GM21515 (cell line): ENCODE measurements around the gene UGT1A1.
"Not testable (repeated sequence)": the region's sequence is repeated elsewhere in the genome, so short reads cannot be mapped to it uniquely, and the experiment has no call there.

Source experiments
- ATAC-seq: cut with Tn5 transposase; IDR thresholded peaks from one replicate; pipeline ENCODE4 v1.9.1; 2021; ENCODE audit not compliant: unreplicated experiment

The UGT1A1 gene

GRCh38 chr2:233760043-233760442 lies at the start of gene UGT1A1:
UGT1A1 (plus strand) TSS chr2:233760270; CDS start chr2:233760288, 18 bp downstream.
- no peak for ATAC-seq

- no peak for ATAC-seq
Observed at GRCh38 chr2:233711312-233712008, 48.6 kb upstream of the UGT1A1 start.

DNA sequence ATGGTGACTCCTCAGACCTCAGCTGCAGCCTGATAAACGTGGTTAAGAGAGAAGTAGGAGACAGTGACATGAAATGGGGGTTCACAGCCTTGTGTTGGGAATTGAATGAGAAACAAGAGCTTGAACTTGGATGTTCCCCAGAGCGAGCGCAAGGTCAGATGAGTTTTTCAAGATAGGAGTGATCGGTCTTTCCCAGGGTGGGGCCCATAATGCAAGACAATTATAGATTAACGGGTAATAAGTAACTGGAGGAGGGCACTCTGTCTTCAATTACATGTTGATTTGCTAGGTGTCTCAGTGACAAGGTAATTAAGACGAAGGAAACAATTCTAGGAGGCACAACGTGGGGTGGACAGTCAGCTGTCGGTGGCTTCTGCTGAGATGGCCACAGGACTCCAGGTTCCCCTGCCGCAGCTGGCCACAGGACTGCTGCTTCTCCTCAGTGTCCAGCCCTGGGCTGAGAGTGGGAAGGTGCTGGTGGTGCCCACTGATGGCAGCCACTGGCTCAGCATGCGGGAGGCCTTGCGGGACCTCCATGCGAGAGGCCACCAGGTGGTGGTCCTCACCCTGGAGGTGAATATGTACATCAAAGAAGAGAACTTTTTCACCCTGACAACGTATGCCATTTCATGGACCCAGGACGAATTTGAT lies 47.3 kb upstream of the UGT1A1 start, which contains the start of gene UGT1A5:
TSS of gene UGT1A5 (plus strand) at position 297 of the 651 bp plus-strand sequence. CDS start at position 382, 85 bp downstream.
- no peak for ATAC-seq

GRCh38 chr2:233713262-233713615 lies 46.8 kb upstream of the UGT1A1 start:
- ATAC-seq: no peak

DNA sequence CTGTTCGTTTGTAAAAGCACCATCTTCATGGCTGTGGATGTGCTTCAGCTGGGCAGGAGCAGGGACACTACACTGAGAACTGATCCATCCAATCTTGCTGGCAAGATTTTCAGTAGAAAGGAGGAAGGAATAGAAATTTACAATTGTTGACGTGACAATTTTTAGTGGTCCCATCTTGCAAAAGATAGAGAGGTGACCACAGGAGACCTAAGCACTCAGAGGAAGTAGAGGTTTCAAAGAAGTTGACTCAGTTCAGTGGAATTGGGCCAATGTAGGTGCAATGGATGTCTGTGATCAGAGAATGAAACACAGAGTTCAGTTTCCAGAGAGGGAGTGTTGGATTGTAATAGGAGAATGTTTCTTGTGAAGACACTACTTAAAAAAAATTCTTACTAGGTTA lies 45.9 kb upstream of the UGT1A1 start:
- ATAC-seq: no peak

DNA sequence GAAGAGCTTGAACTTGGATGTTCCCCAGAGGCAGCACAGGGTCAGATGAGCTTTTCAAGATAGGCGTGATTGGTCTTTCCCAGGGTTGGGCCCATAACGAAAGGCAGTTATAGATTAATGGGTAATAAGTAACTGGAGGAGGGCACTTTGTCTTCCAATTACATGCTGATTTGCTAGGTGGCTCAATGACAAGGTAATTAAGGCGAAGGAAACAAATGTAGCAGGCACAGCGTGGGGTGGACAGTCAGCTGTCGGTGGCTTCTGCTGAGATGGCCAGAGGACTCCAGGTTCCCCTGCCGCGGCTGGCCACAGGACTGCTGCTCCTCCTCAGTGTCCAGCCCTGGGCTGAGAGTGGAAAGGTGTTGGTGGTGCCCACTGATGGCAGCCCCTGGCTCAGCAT lies 41.5 kb upstream of the UGT1A1 start, which contains the start of gene UGT1A4:
TSS of gene UGT1A4 (plus strand) at position 185 of the 400 bp plus-strand sequence. CDS start at position 270, 85 bp downstream.
- no peak for ATAC-seq

DNA sequence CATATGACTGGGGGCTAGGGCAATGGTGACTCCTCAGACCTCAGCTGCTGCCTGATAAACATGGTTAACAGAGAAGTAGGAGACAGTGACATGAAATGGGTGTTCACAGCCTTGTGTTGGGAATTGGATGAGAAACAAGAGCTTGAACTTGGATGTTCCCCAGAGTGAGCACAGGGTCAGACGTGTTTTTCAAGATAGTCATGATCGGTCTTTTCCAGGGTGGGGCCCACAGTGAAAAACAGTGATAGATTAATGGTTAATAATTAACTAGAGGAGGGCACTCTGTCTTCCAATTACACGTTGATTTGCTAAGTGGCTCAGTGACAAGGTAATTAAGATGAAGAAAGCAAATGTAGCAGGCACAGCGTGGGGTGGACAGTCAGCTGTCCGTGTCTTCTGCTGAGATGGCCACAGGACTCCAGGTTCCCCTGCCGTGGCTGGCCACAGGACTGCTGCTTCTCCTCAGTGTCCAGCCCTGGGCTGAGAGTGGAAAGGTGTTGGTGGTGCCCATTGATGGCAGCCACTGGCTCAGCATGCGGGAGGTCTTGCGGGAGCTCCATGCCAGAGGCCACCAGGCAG lies 31.3 kb upstream of the UGT1A1 start, which contains the start of gene UGT1A3:
TSS of gene UGT1A3 (plus strand) at position 320 of the 579 bp plus-strand sequence. CDS start at position 405, 85 bp downstream.
- ATAC-seq: no peak

DNA sequence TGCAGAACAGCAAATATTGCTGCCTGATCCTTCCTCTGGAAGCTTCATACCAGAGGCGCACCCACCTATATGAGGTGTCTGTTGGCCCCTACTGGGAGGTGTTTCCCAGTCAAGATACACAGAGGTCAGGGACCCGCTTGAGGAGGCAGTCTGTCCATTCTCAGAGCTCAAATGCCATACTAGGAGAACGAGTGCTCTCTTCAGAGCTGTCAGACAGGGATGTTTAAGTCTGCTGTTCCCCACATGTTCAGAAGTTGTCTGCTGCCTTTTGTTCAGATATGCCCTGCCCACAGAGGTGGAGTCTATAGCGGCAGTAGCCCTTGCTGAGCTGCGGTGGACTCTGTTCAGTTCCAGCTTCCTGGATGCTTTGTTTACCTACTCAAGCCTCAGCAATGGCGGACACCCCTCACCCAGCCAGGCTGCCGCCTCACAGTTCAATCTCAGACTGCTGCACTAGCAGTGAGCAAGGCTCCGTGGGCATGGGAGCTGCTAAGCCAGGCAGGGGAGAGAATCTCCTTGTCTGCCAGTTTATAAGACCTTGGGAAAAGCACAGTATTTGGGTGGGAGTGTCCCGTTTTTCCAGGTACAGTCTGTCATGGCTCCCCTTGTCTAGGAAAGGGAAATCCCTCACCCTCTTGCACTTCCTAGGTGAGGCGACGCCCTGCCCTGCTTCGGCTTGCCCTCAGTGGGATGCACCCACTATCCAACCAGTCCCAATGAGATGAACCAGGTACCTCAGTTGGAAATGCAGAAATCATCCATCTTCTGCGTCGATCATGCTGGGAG lies 23.0 kb upstream of the UGT1A1 start:
- ATAC-seq: not testable (repeated sequence)

DNA sequence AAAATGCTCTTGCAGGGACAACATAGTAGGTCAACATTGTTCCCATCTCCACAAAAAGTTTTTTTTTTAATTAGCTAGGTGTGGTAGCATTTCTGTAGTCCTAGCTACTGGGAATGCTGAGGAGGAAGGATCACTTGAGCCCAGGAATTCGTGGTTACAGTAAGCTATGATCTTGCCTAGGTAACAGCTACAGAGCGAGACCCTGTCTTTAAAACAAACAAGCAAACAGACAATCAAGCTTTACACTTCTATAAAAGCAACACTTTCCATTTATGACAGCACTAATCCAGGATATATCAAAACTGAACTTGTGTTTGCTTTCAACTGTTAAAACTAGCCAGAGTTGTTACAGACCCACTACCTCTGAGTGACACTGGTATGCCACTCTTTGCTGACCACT lies 19.2 kb upstream of the UGT1A1 start:
- no peak for ATAC-seq

GRCh38 chr2:233743464-233744259 lies 16.4 kb upstream of the UGT1A1 start:
- no peak for ATAC-seq

GRCh38 chr2:233745073-233745755 lies 14.9 kb upstream of the UGT1A1 start:
- ATAC-seq: no peak

GRCh38 chr2:233745838-233746237 lies 14.2 kb upstream of the UGT1A1 start:
- ATAC-seq: not testable (repeated sequence)

- no peak for ATAC-seq
Observed at GRCh38 chr2:233746475-233747282, 13.4 kb upstream of the UGT1A1 start.

DNA sequence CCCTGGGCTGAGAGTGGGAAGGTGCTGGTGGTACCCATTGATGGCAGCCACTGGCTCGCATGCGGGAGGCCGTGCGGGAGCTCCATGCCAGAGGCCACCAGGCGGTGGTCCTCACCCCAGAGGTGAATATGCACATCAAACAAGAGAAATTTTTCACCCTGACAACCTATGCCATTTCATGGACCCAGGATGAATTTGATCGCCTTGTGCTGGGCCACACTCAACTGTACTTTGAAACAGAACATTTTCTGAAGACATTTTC lies 12.9 kb upstream of the UGT1A1 start:
- no peak for ATAC-seq

DNA sequence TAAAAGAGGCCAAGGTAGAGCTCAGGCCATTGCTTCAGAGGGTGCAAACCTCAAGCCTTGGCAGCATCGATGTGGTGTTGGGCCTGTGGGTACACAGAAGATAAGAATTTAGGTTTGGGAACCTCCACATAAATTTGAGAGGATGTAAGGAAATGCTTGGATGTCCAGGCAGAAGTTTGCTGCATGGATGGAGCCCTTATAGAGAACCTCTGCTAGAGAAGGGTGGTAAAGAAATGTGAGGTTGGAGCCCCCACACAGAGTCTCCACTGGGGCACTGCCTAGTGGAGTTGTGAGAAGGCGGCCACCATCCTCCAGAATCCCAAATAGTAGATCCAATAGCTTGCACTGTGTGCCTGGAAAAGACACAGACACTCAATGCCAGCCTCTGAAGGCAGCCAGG lies 9.4 kb upstream of the UGT1A1 start:
- not testable (repeated sequence) for ATAC-seq

DNA sequence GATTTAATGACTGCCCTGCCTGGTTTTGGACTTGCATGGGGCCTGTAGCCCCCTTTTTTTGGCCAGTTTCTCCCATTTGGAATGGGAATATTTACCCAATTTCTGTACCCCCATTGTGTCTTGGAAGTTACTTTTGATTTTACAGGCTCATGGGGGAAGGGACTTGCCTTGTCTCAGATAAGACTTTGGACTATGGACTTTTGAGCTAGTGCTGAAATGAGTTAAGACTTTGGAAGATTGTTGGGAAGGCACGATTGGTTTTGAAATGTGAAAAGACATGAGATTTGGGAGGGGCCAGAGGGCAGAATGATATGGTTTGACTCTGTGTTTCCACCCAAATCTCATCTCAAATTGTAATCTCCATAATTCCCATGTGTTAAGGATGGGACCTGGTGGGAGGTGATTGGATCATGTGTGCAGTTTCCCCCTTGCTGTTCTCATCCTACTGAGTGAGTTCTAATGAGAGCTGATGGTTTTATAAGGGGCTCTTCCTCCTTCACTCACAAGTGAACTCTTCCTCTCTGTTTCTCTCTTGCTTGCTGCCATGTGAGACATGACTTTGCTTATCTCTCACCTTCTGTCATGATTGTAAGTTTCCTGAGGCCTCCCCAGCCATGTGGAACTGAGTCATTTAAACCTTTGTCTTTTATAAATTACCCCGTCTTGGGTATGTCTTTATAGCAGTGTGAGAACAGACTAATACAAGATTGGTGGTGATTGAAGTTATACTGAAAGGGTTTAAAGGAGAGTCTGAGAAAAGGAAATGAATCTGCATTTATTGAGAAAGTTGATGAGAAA lies 8.7 kb upstream of the UGT1A1 start:
- ATAC-seq: not testable (repeated sequence)

- no peak for ATAC-seq
Observed at GRCh38 chr2:233754872-233755611, 5.0 kb upstream of the UGT1A1 start.
